ENCODE results near the gene COL18A1.

DNA sequence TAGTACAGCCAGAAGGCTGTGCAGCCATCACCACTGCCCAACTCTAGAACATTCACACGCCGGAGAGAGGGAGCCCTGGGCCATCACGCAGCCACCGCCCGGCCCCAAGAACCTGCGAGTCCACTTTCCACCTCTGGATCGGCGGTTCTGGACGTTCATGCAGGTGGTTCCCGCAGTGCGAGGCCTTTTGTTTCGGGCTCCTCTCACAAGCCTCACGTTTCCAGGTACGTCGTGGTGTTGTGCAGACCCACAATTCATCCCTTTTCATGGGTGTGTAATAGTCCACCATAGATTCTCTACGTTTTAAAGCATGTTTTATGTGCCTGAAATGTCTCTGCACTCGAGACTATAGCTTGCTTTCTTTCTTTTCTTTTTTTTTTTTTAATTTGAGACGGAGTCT lies 23.6 kb downstream of the COL18A1 start:
- TF ChIP-seq, protein P1, sequence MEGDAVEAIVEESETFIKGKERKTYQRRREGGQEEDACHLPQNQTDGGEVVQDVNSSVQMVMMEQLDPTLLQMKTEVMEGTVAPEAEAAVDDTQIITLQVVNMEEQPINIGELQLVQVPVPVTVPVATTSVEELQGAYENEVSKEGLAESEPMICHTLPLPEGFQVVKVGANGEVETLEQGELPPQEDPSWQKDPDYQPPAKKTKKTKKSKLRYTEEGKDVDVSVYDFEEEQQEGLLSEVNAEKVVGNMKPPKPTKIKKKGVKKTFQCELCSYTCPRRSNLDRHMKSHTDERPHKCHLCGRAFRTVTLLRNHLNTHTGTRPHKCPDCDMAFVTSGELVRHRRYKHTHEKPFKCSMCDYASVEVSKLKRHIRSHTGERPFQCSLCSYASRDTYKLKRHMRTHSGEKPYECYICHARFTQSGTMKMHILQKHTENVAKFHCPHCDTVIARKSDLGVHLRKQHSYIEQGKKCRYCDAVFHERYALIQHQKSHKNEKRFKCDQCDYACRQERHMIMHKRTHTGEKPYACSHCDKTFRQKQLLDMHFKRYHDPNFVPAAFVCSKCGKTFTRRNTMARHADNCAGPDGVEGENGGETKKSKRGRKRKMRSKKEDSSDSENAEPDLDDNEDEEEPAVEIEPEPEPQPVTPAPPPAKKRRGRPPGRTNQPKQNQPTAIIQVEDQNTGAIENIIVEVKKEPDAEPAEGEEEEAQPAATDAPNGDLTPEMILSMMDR (conservative IDR thresholded peaks at IDR 0.05; ENCODE audit: low read depth, low read length): no peak
- no peak for TF ChIP-seq EZH2phosphoT487 (IDR thresholded peaks at IDR 0.05; ENCODE audit: borderline replicate concordance, low read length)
